GM12892 (cell line): Measurements from ENCODE around the gene PTPN11.

Experiments used
- POLR2A ChIP-seq: IDR thresholded peaks from 2 replicates; pipeline ENCODE4 v1.6.1; 2011; ENCODE audit warnings: low read depth, low read length, control low read depth
- POLR2AphosphoS5 ChIP-seq: IDR thresholded peaks from 2 replicates; pipeline ENCODE4 v1.6.1; 2011; ENCODE audit warnings: low read depth, low read length, control low read depth
- TAF1 ChIP-seq: IDR thresholded peaks from 2 replicates; pipeline ENCODE4 v1.6.1; 2011; ENCODE audit warnings: low read depth, mild to moderate bottlenecking, control low read depth, low read length, borderline replicate concordance

GRCh38 chr12:112524269-112524668 lies 105.5 kb downstream of the PTPN11 start:
- TF ChIP-seq TAF1 (no peak), POLR2A (no peak), POLR2AphosphoS5 (no peak)
